ENCODE measurements around the gene CDHR4. TPM values are rescaled to one million over a fixed set of nuclear protein-coding genes. Genes with fewer than 3 reads are reported as not detected.
A peak's percentile ranks its signal among the peaks of the same experiment; 100 is the strongest.

Gene CDHR4
- total and polyA plus RNA-seq, 9 of the 15 experiments (the other 6 are each of a cell fraction or from before 2014, with no cell fraction given), result 0.21 TPM; not detected in 8

GRCh38 chr3:49763981-49764380 is 35.7 kb downstream of the CDHR4 start:
- no peak for ATAC-seq
- Histone ChIP-seq H3K4me1 (replicated peaks in 1 of 2; ENCODE audit: control insufficient read depth in 2 of 2, insufficient read depth in 2 of 2, low read length in 2 of 2) (no peaks in the 10 kb centered on the region; a peak in 1 of 5 replicates), H3K36me3 (ENCODE audit: control insufficient read depth, insufficient read depth, low read length) (0 out of 3 replicates have a peak, but pooled peaks cover 7% of the 10 kb centered on the region), H3K27ac (ENCODE audit: extremely low read depth, low read depth, low read length) (no peak overlapping the region), H4K20me1 (replicated peaks; ENCODE audit: control insufficient read depth, insufficient read depth, low read length) (no peaks in the 10 kb centered on the region), H3K27me3 (ENCODE audit: control insufficient read depth in 2 of 2, insufficient read depth in 2 of 2, low read length in 2 of 2) (no peaks in the 10 kb centered on the region), H3K4me3 (no peak overlapping the region), H3K4me2 (ENCODE audit: insufficient read depth, low read length) (no peak overlapping the region), H3K79me2 (ENCODE audit: control insufficient read depth, insufficient read depth, low read length) (peaks cover 59% of the 10 kb centered on the region), H2AFZ (ENCODE audit: low read depth, low read length) (no peak overlapping the region), H3K9ac (ENCODE audit: insufficient read depth in 1 of 2, low read depth in 2 of 2, low read length in 2 of 2) (no peak overlapping the region), H3K9me1 (ENCODE audit: control insufficient read depth, insufficient read depth, low read length) (peaks cover 2% of the 10 kb centered on the region), H3K9me3 (replicated peaks; ENCODE audit: control insufficient read depth, insufficient read depth, low read depth, low read length) (no peaks in the 10 kb centered on the region)
- 98% methylated on average over 4 of the region's 4 CpGs for WGBS (ENCODE audit: insufficient coverage, low coverage, missing lambda C conversion rate)
- in situ Hi-C loops (cut with MboI), result no loop called here
- ChIA-PET POLR2A (no interaction called here), CTCF (ENCODE audit: low intra/inter-chr PET ratio) (no interaction called here)
- no TSS peak for BruUV-seq (replicated peaks)
- intact Hi-C loops (cut with micrococcal nuclease), result no loop called here
- no peak for DNase-seq (ENCODE audit: extremely low read depth in 1 of 4, low spot score in 3 of 4)
- TF ChIP-seq RCOR1 (IDR thresholded peaks at IDR 0.05; ENCODE audit: borderline replicate concordance in 1 of 2, low read depth in 2 of 2, low read length in 2 of 2), result no peak
- peak; percentile 70 for TF ChIP-seq ZNF121 (CRISPR knock-in tag; conservative IDR thresholded peaks at IDR 0.05)
- TF ChIP-seq PYGO2 (tag; IDR thresholded peaks at IDR 0.05), result no peak
- TF ChIP-seq POLR3G (IDR thresholded peaks at IDR 0.05; ENCODE audit: extremely low read depth, insufficient read length, insufficient replicate concordance), result no peak
- FAIRE-seq, result no peak

GRCh38 chr3:49761661-49762060 is 38.0 kb downstream of the CDHR4 start:
- CTCF ChIA-PET (ENCODE audit: low intra/inter-chr PET ratio), result no interaction called here
- no peak for FAIRE-seq

More at GRCh38 chr3:49761661-49762060, 38.0 kb downstream of the CDHR4 start:
- DNase-seq (ENCODE audit: extremely low read depth in 1 of 4, low spot score in 3 of 4) (no peak), ATAC-seq (no peak)
- BruUV-seq (replicated peaks), result no TSS peak
- POLR2A ChIA-PET, result no interaction called here
- Histone ChIP-seq H3K9me1 (ENCODE audit: control insufficient read depth, insufficient read depth, low read length) (peaks cover 2% of the 10 kb centered on the region), H2AFZ (ENCODE audit: low read depth, low read length) (no peak overlapping the region), H3K4me3 (no peak overlapping the region), H3K79me2 (ENCODE audit: control insufficient read depth, insufficient read depth, low read length) (peaks cover 62% of the 10 kb centered on the region), H3K4me2 (ENCODE audit: insufficient read depth, low read length) (no peak overlapping the region), H3K9me3 (replicated peaks; ENCODE audit: control insufficient read depth, insufficient read depth, low read depth, low read length) (no peaks in the 10 kb centered on the region), H4K20me1 (replicated peaks; ENCODE audit: control insufficient read depth, insufficient read depth, low read length) (0 out of 2 replicates have a peak, but pooled peaks cover 6% of the 10 kb centered on the region), H3K27me3 (ENCODE audit: control insufficient read depth in 2 of 2, insufficient read depth in 2 of 2, low read length in 2 of 2) (no peaks in the 10 kb centered on the region), H3K9ac (ENCODE audit: insufficient read depth in 1 of 2, low read depth in 2 of 2, low read length in 2 of 2) (no peak overlapping the region), H3K4me1 (replicated peaks in 1 of 2; ENCODE audit: control insufficient read depth in 2 of 2, insufficient read depth in 2 of 2, low read length in 2 of 2) (no peaks in the 10 kb centered on the region; a peak in 2 of 5 replicates), H3K36me3 (ENCODE audit: control insufficient read depth, insufficient read depth, low read length) (0 out of 3 replicates have a peak, but pooled peaks cover 7% of the 10 kb centered on the region), H3K27ac (ENCODE audit: extremely low read depth, low read depth, low read length) (no peak overlapping the region)
- TF ChIP-seq GTF3C2 (IDR thresholded peaks at IDR 0.05; ENCODE audit: borderline replicate concordance, extremely low read depth, insufficient read length), result no peak
- TF ChIP-seq GATAD2A (IDR thresholded peaks at IDR 0.05), result no peak
- no peak for TF ChIP-seq SIN3B (IDR thresholded peaks at IDR 0.05; ENCODE audit: low read depth)
- TF ChIP-seq DLX4 (CRISPR knock-in tag; IDR thresholded peaks at IDR 0.05), result no peak
- TF ChIP-seq RB1 (IDR thresholded peaks at IDR 0.05; ENCODE audit: low read depth), result no peak
- no peak for TF ChIP-seq SMAD4 (CRISPR knock-in tag; conservative IDR thresholded peaks at IDR 0.05)
- no peak for TF ChIP-seq ESRRA (IDR thresholded peaks at IDR 0.05; ENCODE audit: borderline replicate concordance, low read depth)
- TF ChIP-seq ZNF311 (CRISPR knock-in tag; IDR thresholded peaks at IDR 0.05), result no peak
- TF ChIP-seq TFAM (CRISPR knock-in tag; conservative IDR thresholded peaks at IDR 0.05), result no peak
- 79% methylated on average over 3 of the region's 3 CpGs for WGBS (ENCODE audit: insufficient coverage, low coverage, missing lambda C conversion rate)
- intact Hi-C loops (cut with micrococcal nuclease), result no loop called here
- in situ Hi-C loops (cut with MboI), result no loop called here
